Pons (tissue), 1 donor: ENCODE data around the gene RFNG.

ENCODE experiments used
- DNase-seq: peaks from one replicate; pipeline ENCODE4 v3.0.0-alpha.2; 2016; ENCODE audit warnings: low spot score

RFNG gene

GRCh38 chr17:82025401-82026107 lies 26.1 kb downstream of the RFNG start:
- no peak for DNase-seq

- DNase-seq, result no peak
Observed at GRCh38 chr17:82024859-82025258, 26.8 kb downstream of the RFNG start.

GRCh38 chr17:82023447-82024241 lies 28.0 kb downstream of the RFNG start:
- DNase-seq, result no peak

GRCh38 chr17:82022981-82023446 lies 28.6 kb downstream of the RFNG start, which contains the start of gene LRRC45:
LRRC45 (plus strand) TSS chr17:82023305; CDS start chr17:82023644, 339 bp downstream.
- DNase-seq, result peak; percentile 99

GRCh38 chr17:82022310-82022980 lies 29.2 kb downstream of the RFNG start, which contains the start of gene CENPX:
CENPX (minus strand) TSS chr17:82022878; CDS start chr17:82022861, 17 bp downstream.
- no peak for DNase-seq

- no peak for DNase-seq
Observed at GRCh38 chr17:82021900-82022309, 29.7 kb downstream of the RFNG start.

- peak; percentile 73 for DNase-seq
Observed at GRCh38 chr17:82021107-82021899, 30.3 kb downstream of the RFNG start.

GRCh38 chr17:82020572-82021106 lies 31.0 kb downstream of the RFNG start:
- DNase-seq, result no peak

- no peak for DNase-seq
Observed at GRCh38 chr17:82019690-82020571, 31.7 kb downstream of the RFNG start.

- DNase-seq, result no peak
Observed at GRCh38 chr17:82018989-82019689, 32.5 kb downstream of the RFNG start.

GRCh38 chr17:82018152-82018988 lies 33.2 kb downstream of the RFNG start:
- no peak for DNase-seq

- no peak for DNase-seq
Observed at GRCh38 chr17:82017612-82018151, 33.9 kb downstream of the RFNG start.

- DNase-seq, result no peak
Observed at GRCh38 chr17:82016875-82017459, 34.6 kb downstream of the RFNG start.

GRCh38 chr17:82016061-82016874 lies 35.3 kb downstream of the RFNG start:
- DNase-seq, result no peak

- DNase-seq, result no peak
Observed at GRCh38 chr17:82015311-82015971, 36.2 kb downstream of the RFNG start.

- DNase-seq, result no peak
Observed at GRCh38 chr17:82014971-82015310, 36.7 kb downstream of the RFNG start.

- DNase-seq, result no peak
Observed at GRCh38 chr17:82014432-82014831, 37.2 kb downstream of the RFNG start.
